GM12878 (cell line): ENCODE results near the gene MAGI1. TPM values are rescaled to one million over a fixed set of nuclear protein-coding genes. Genes with fewer than 3 reads are reported as not detected.

ENCODE experiments used
- ATAC-seq: fragments of 200-7000 bp; cut with Tn5 transposase; 3 replicates; pipeline ENCODE4 v1.9.1; 2020; ENCODE audit warnings: mild to moderate bottlenecking, moderate library complexity
- BruUV-seq: library from RNA; stranded (reverse); fragments of 400-500 nt; replicated peaks from 2 replicates; lab custom pipeline; 2021; lab: Mats Ljungman, UMichigan
- CTCF ChIA-PET: fragments of 300-600 bp; sonication (Branson Sonifier 250); formaldehyde crosslinking; extraction: SDS; loops from one replicate; lab custom pipeline; 2021; ENCODE audit warnings: inconsistent platforms; lab: Yijun Ruan, JAX
- POLR2A ChIA-PET: fragments of 350-600 bp; formaldehyde crosslinking; extraction: SDS; loops from one replicate; lab custom pipeline; 2021; ENCODE audit warnings: inconsistent platforms; lab: Charles Lee
- RAD21 ChIA-PET: fragments of 300-600 bp; sonication (Branson Sonifier 250); formaldehyde crosslinking; loops from one replicate; lab custom pipeline; 2023; ENCODE audit warnings: antibody characterized with exemption; ENCODE audit not compliant: unreplicated experiment; lab: Charles Lee
- SMC1A ChIA-PET: fragments of 300-600 bp; sonication (Branson Sonifier 250); formaldehyde crosslinking; loops from one replicate; lab custom pipeline; 2023; ENCODE audit not compliant: unreplicated experiment, uncharacterized antibody; lab: Charles Lee
- DNase-seq: peaks from one replicate; pipeline ENCODE4 v3.0.0-alpha.2; 2011; ENCODE audit warnings: low read depth, low spot score
- FAIRE-seq: peaks from 3 replicates; lab custom pipeline; 2011; peaks lifted over from hg19 to GRCh38; lab: Jason Lieb, UNC
- H2AFZ ChIP-seq: 2 replicates; pipeline ENCODE4 v1.6.0; 2011; ENCODE audit warnings: low read depth, low read length, control low read depth; ENCODE audit not compliant: control insufficient read depth
- H3K27ac ChIP-seq: 2 replicates; pipeline ENCODE4 v1.5.1; 2011; ENCODE audit warnings: control low read depth; ENCODE audit not compliant: control insufficient read depth, insufficient read depth
- H3K27me3 ChIP-seq, 2 experiments: replicated peaks in 1 of 2; 2 replicates each; pipeline versions ENCODE4 v1.6.0 to v1.6.1; 2011; ENCODE audit warnings: low read length in 1 of 2; ENCODE audit not compliant: control insufficient read depth in 2 of 2, insufficient read depth in 2 of 2
- H3K36me3 ChIP-seq, 2 experiments: 2 replicates each; pipeline ENCODE4 v1.5.1; 2011; ENCODE audit warnings: low read length in 1 of 2; ENCODE audit not compliant: control insufficient read depth in 2 of 2, insufficient read depth in 2 of 2
- H3K4me1 ChIP-seq: 2 replicates; pipeline ENCODE4 v1.6.1; 2011; ENCODE audit warnings: mild to moderate bottlenecking, low read length, moderate library complexity, mixed read lengths; ENCODE audit not compliant: control insufficient read depth, insufficient read depth
- H3K4me2 ChIP-seq: 2 replicates; pipeline ENCODE4 v1.6.0; 2011; ENCODE audit warnings: control low read depth; ENCODE audit not compliant: control insufficient read depth, insufficient read depth
- H3K4me3 ChIP-seq: fragments of 200-600 bp; sonication (generic); 2 replicates; pipeline ENCODE4 v1.5.1; 2016
- H3K79me2 ChIP-seq: 2 replicates; pipeline ENCODE4 v1.6.0; 2011; ENCODE audit warnings: low read length; ENCODE audit not compliant: control insufficient read depth, insufficient read depth
- H3K9ac ChIP-seq: 2 replicates; pipeline ENCODE4 v1.8.0; 2011; ENCODE audit warnings: low read length, control low read depth, mixed read lengths; ENCODE audit not compliant: control insufficient read depth, insufficient read depth
- H3K9me3 ChIP-seq: replicated peaks from 3 replicates; pipeline ENCODE4 v1.5.1; 2011; ENCODE audit warnings: mild to moderate bottlenecking, low read length; ENCODE audit not compliant: control insufficient read depth, insufficient read depth
- H4K20me1 ChIP-seq: 2 replicates; pipeline ENCODE4 v1.6.0; 2011; ENCODE audit not compliant: control insufficient read depth, insufficient read depth
- BACH1 ChIP-seq: fragments of 450-650 bp; IDR thresholded peaks from 2 replicates; pipeline ENCODE4 v1.6.1; 2017; ENCODE audit warnings: mild to moderate bottlenecking, borderline replicate concordance
- EZH2 ChIP-seq: IDR thresholded peaks from 2 replicates; pipeline ENCODE4 v1.6.1; 2012; ENCODE audit warnings: low read depth, mild to moderate bottlenecking, control low read depth, inconsistent platforms, low read length, borderline replicate concordance; ENCODE audit not compliant: control insufficient read depth
- FOXK2 ChIP-seq: fragments of 450-650 bp; IDR thresholded peaks from 2 replicates; pipeline ENCODE4 v1.6.1; 2017; ENCODE audit warnings: mild to moderate bottlenecking, moderate library complexity
- FOXM1 ChIP-seq: IDR thresholded peaks from 2 replicates; pipeline ENCODE4 v1.6.1; 2012; ENCODE audit warnings: low read depth, mild to moderate bottlenecking, inconsistent platforms, low read length, moderate library complexity
- GATAD2B ChIP-seq: fragments of 450-650 bp; conservative IDR thresholded peaks from 2 replicates; pipeline ENCODE4 v1.6.1; 2017; ENCODE audit warnings: low read depth, mild to moderate bottlenecking, moderate library complexity
- IRF3 ChIP-seq: fragments of 450-650 bp; IDR thresholded peaks from 2 replicates; pipeline ENCODE4 v1.6.1; 2014; ENCODE audit warnings: mild to moderate bottlenecking
- IRF5 ChIP-seq: fragments of 450-650 bp; IDR thresholded peaks from 2 replicates; pipeline ENCODE4 v1.6.1; 2017; ENCODE audit warnings: borderline replicate concordance
- KAT2A ChIP-seq: conservative IDR thresholded peaks from 2 replicates; pipeline ENCODE4 v1.6.1; 2011; ENCODE audit warnings: low read depth, low read length; ENCODE audit not compliant: control insufficient read depth
- MEF2A ChIP-seq: IDR thresholded peaks from 2 replicates; pipeline ENCODE4 v1.6.1; 2011; ENCODE audit warnings: low read depth, mild to moderate bottlenecking, low read length, moderate library complexity; ENCODE audit not compliant: insufficient read depth
- NFYB ChIP-seq: IDR thresholded peaks from 2 replicates; pipeline ENCODE4 v1.6.1; 2011; ENCODE audit warnings: low read depth, mild to moderate bottlenecking, low read length, improper control_type of control experiment, moderate library complexity; ENCODE audit not compliant: insufficient read depth
- NRF1 ChIP-seq: conservative IDR thresholded peaks from 2 replicates; pipeline ENCODE4 v1.6.1; 2011; ENCODE audit warnings: mild to moderate bottlenecking, low read depth, low read length, improper control_type of control experiment
- RCOR1 ChIP-seq: conservative IDR thresholded peaks from 2 replicates; pipeline ENCODE4 v1.6.1; 2012; ENCODE audit warnings: low read depth, low read length, improper control_type of control experiment
- YY1 ChIP-seq: IDR thresholded peaks from 2 replicates; pipeline ENCODE4 v1.6.1; 2011; ENCODE audit warnings: low read depth, mild to moderate bottlenecking, low read length
- ZSCAN29 ChIP-seq: fragments of 450-650 bp; IDR thresholded peaks from 2 replicates; pipeline ENCODE4 v1.6.1; 2017; ENCODE audit warnings: mild to moderate bottlenecking, moderate library complexity
- WGBS: methylation state at CpG from one replicate; pipeline ENCODE4 v1.1.6; 2016; ENCODE audit warnings: low lambda C conversion rate; ENCODE audit not compliant: insufficient replicate concordance, insufficient coverage; ENCODE audit errors: missing lambda C conversion rate; 5-methylcytosine and 5-hydroxymethylcytosine counted together
- in situ Hi-C: fragments of 300-500 bp; cut with MboI; formaldehyde crosslinking; loops from 9 replicates; pipeline ENCODE4 v1.14.3; 2018; ENCODE audit warnings: mixed read lengths
- intact Hi-C: fragments of 100-400 bp; cut with micrococcal nuclease; formaldehyde crosslinking; loops from one replicate; pipeline ENCODE4 v1.14.2; 2022; ENCODE audit not compliant: unreplicated experiment
- polyA plus RNA-seq, 11 experiments: library from polyadenylated mRNA; depleted of rRNA in 4 of 11; unstranded in 6 of 11; stranded (reverse) in 5 of 11; fragments of >200 nt; fragmentation: Nextera tagmentation in 4 of 11; fragmentation: Illumina TruSeq in 1 of 11; extraction: Ambion mirVana in 4 of 11; extraction: Trizol in 1 of 11; gene quantifications; 1 replicate in 1 of 11; 2 replicates in 10 of 11; pipeline versions ENCODE4 v1.2.1 to v1.2.3, GENCODE V29; 2011 to 2016; ENCODE audit warnings: inconsistent platforms in 2 of 11, missing spikeins in 2 of 11, low read depth in 1 of 11
- total RNA-seq, 4 experiments: library from RNA; depleted of rRNA in 3 of 4; stranded (reverse); fragments of >200 nt in 3 of 4; fragmentation: Illumina TruSeq in 1 of 4; extraction: Trizol in 1 of 4; gene quantifications; 2 replicates each; pipeline versions ENCODE4 v1.2.1 to v1.2.3, GENCODE V29; 2013 to 2021

MAGI1 gene
- total and polyA plus RNA-seq, 10 of the 15 experiments (the other 5 are each of a cell fraction or from before 2014, with no cell fraction given) = 0.02 to 3.3 (median 0.29) TPM; not detected in 1

- ChIA-PET CTCF (no interaction called here), RAD21 (no interaction called here), SMC1A (no interaction called here), POLR2A (interaction anchor here (0.7 kb wide), 1 partner anchor 442 kb away, joined by 5 read pairs; no protein-coding TSS in a partner anchor)
- BruUV-seq = no TSS peak
- intact Hi-C loops (no loop called here), in situ Hi-C loops (no loop called here)
- H3K4me2 ChIP-seq = no peak overlapping the region
- no peaks in the 10 kb centered on the region for H3K9me3 ChIP-seq
- H2AFZ ChIP-seq = no peak overlapping the region
- H3K4me3 ChIP-seq = no peak overlapping the region
- DNase-seq (no peak), FAIRE-seq (no peak), ATAC-seq (no peak)
- WGBS = 41% methylated on average over 4 of the region's 4 CpGs
- no peak overlapping the region for H3K27ac ChIP-seq
- TF ChIP-seq FOXK2 = no peak
- H3K9ac ChIP-seq = no peak overlapping the region
- H3K27me3 ChIP-seq = no peaks in the 10 kb centered on the region
- no peaks in the 10 kb centered on the region for H3K4me1 ChIP-seq
- H3K79me2 ChIP-seq = no peaks in the 10 kb centered on the region
- no peaks in the 10 kb centered on the region for H3K36me3 ChIP-seq
- H4K20me1 ChIP-seq = no peaks in the 10 kb centered on the region
Observed at GRCh38 chr3:66068255-66068654, 29.5 kb upstream of the MAGI1 start.

DNA sequence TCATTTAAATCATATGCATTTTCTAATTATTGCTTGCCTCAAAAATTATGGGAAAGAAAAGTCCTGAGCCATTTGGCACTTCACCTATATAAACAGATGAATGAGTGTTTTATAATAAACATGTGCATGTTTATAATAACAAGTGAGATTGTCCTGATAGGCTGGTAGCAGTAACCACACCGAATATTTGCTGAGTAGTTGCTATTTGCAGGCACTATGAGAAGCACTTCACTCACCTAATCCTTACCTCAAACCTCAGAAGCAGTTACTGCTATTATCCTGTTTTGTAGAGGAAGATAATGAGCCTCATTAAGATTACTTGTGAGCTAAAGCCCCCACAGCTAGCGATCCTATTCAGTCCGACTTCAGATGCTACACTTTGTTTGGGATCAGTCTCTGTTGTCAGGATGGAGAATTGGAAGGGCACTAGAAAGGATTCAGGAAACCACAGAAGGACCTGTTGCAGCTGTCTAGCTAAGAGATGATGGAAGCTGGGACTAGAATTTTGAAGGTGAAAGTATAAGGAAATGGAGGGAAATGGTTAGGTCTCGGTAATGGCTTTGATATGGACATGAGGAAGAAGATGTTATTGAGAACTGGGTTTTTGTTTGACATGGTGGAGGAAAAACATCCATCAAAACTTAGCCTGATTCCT lies 28.4 kb upstream of the MAGI1 start:
- DNase-seq (no peak), FAIRE-seq (no peak), ATAC-seq (no peak)
- BruUV-seq = no TSS peak
- no peak overlapping the region for H2AFZ ChIP-seq
- ChIA-PET RAD21 (no interaction called here), POLR2A (no interaction called here), SMC1A (no interaction called here), CTCF (no interaction called here)
- H3K9ac ChIP-seq = no peak overlapping the region
- H3K27me3 ChIP-seq = no peaks in the 10 kb centered on the region
- in situ Hi-C loops = no loop called here
- no peak overlapping the region for H3K27ac ChIP-seq
- no peaks in the 10 kb centered on the region for H4K20me1 ChIP-seq
- 26% methylated on average over 4 of the region's 4 CpGs for WGBS
- intact Hi-C loops = no loop called here
- H3K4me3 ChIP-seq = no peak overlapping the region
- H3K36me3 ChIP-seq = no peaks in the 10 kb centered on the region
- H3K4me1 ChIP-seq = no peaks in the 10 kb centered on the region
- H3K9me3 ChIP-seq = no peaks in the 10 kb centered on the region
- H3K79me2 ChIP-seq = no peaks in the 10 kb centered on the region
- H3K4me2 ChIP-seq = no peak overlapping the region
- TF ChIP-seq ZSCAN29 (no peak), IRF5 (no peak), NRF1 (no peak), RCOR1 (no peak), KAT2A (no peak), NFYB (no peak), FOXK2 (no peak), GATAD2B (no peak), IRF3 (no peak), FOXM1 (no peak), YY1 (no peak), EZH2 (no peak), BACH1 (no peak), MEF2A (no peak)
